OCI-LY1 (cell line): Measurements from ENCODE around the gene EFCAB13.

Experiments used
- H2AFZ ChIP-seq: fragments of 200-600 bp; sonication (generic), shearing (Covaris generic); 2 replicates; pipeline ENCODE4 v1.6.0; 2014; ENCODE audit warnings: antibody characterized with exemption, mild to moderate bottlenecking, low read length
- H3F3A ChIP-seq: fragments of 200-600 bp; sonication (generic), shearing (Covaris generic); 2 replicates; pipeline ENCODE4 v1.6.0; 2014; ENCODE audit warnings: mild to moderate bottlenecking, antibody characterized with exemption, low read length, moderate library complexity; ENCODE audit not compliant: insufficient read depth
- H3K27ac ChIP-seq: fragments of 200-600 bp; sonication (generic); 2 replicates; pipeline ENCODE4 v1.5.1; 2014; ENCODE audit warnings: low read length, mixed run types, mild to moderate bottlenecking, low read depth; ENCODE audit not compliant: poor library complexity, severe bottlenecking
- H3K27me3 ChIP-seq: fragments of 200-600 bp; sonication (generic); 2 replicates; pipeline ENCODE4 v1.6.0; 2014; ENCODE audit warnings: antibody characterized with exemption, mild to moderate bottlenecking, low read length, moderate library complexity; ENCODE audit not compliant: insufficient read depth
- H3K36me3 ChIP-seq: fragments of 200-600 bp; sonication (generic); 2 replicates; pipeline ENCODE4 v1.6.1; 2014; ENCODE audit warnings: mild to moderate bottlenecking, antibody characterized with exemption, low read length, moderate library complexity, mixed read lengths; ENCODE audit not compliant: insufficient read depth
- H3K4me1 ChIP-seq: fragments of 200-600 bp; sonication (generic); 2 replicates; pipeline ENCODE4 v1.5.1; 2014; ENCODE audit warnings: mild to moderate bottlenecking, low read length, moderate library complexity; ENCODE audit not compliant: insufficient read depth, severe bottlenecking
- H3K4me2 ChIP-seq: fragments of 200-600 bp; sonication (generic), shearing (Covaris generic); 2 replicates; pipeline ENCODE4 v1.6.1; 2014; ENCODE audit warnings: low read length
- H3K4me3 ChIP-seq: fragments of 200-600 bp; sonication (generic); 2 replicates; pipeline ENCODE4 v1.5.1; 2014; ENCODE audit warnings: low read length, low read depth, mild to moderate bottlenecking, mixed read lengths; ENCODE audit not compliant: poor library complexity, severe bottlenecking
- H3K79me2 ChIP-seq: fragments of 200-600 bp; shearing (Covaris generic); 2 replicates; pipeline ENCODE4 v1.6.1; 2016; ENCODE audit warnings: mixed run types, low read length, mixed read lengths; ENCODE audit not compliant: insufficient read depth
- H3K9ac ChIP-seq: fragments of 200-600 bp; sonication (generic), shearing (Covaris generic); 2 replicates; pipeline ENCODE4 v1.6.1; 2014; ENCODE audit warnings: mild to moderate bottlenecking, low read length, mixed read lengths
- H3K9me2 ChIP-seq: fragments of 200-600 bp; sonication (generic), shearing (Covaris generic); 2 replicates; pipeline ENCODE4 v1.6.1; 2014; ENCODE audit warnings: low read depth, mild to moderate bottlenecking, low read length, mixed read lengths
- H3K9me3 ChIP-seq: fragments of 200-600 bp; shearing (Covaris generic); 2 replicates; pipeline ENCODE4 v1.6.1; 2014; ENCODE audit warnings: low read length, mixed read lengths
- H4K20me1 ChIP-seq: fragments of 200-600 bp; sonication (generic), shearing (Covaris generic); 2 replicates; pipeline ENCODE4 v1.6.0; 2016; ENCODE audit warnings: mild to moderate bottlenecking, low read length; ENCODE audit not compliant: insufficient read depth
- EZH2 ChIP-seq: fragments of 200-600 bp; sonication (generic), shearing (Covaris generic); IDR thresholded peaks from 2 replicates; pipeline ENCODE4 v1.8.0; 2017; ENCODE audit warnings: borderline replicate concordance, mixed run types, mild to moderate bottlenecking, antibody characterized with exemption, low read length, moderate library complexity, mixed read lengths
- TF ChIP-seq, protein P1 (sequence below): fragments of 200-600 bp; sonication (generic), shearing (Covaris generic); IDR thresholded peaks from 2 replicates; pipeline ENCODE4 v1.5.1; 2017; ENCODE audit warnings: mild to moderate bottlenecking, antibody characterized with exemption, low read length, moderate library complexity, mixed read lengths

EFCAB13 gene

DNA sequence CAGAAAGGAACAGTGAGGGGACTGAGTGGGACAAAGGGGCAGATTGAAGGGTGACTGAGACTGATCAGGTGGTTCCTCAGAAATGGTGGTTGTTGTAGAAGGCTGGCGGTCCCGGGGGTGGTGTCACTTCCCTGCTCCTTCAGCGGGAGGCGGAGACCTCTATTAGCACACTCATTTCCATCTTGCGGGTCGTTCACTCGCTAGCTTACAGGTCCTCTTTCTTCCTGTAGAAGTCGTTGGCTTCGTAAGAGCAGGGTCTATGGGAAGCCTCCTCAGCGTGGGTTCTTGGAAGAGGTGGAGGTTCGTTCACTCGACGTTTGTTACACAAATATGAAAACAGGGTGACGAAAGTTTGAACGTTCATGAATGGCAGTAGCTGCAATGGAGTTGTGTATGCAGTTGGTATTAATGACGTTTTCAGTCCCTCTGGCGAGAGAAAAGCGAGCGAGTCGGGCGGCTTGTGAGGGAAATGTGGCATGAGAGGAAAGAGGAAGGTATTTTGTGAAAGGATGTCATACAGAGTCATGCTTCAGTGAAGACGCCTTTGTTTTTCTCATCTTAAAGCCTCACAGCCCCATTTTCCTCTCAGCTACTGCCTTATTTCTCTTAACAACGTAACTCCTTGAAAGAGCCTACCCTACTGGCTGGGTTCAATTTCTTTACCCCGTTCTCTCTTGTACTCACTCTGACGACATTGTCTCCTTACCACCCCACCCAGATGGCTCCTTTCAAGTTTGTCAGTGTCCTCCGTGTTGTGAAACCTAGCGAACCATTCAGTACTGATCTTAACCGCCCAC lies 667 bp downstream of the EFCAB13 start:
- TF ChIP-seq EZH2: no peak
- TF ChIP-seq, protein P1, sequence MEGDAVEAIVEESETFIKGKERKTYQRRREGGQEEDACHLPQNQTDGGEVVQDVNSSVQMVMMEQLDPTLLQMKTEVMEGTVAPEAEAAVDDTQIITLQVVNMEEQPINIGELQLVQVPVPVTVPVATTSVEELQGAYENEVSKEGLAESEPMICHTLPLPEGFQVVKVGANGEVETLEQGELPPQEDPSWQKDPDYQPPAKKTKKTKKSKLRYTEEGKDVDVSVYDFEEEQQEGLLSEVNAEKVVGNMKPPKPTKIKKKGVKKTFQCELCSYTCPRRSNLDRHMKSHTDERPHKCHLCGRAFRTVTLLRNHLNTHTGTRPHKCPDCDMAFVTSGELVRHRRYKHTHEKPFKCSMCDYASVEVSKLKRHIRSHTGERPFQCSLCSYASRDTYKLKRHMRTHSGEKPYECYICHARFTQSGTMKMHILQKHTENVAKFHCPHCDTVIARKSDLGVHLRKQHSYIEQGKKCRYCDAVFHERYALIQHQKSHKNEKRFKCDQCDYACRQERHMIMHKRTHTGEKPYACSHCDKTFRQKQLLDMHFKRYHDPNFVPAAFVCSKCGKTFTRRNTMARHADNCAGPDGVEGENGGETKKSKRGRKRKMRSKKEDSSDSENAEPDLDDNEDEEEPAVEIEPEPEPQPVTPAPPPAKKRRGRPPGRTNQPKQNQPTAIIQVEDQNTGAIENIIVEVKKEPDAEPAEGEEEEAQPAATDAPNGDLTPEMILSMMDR: no peak
- 0 out of 2 replicates have a peak, but pooled peaks cover 6% of the 10 kb centered on the region for H3F3A ChIP-seq
- H3K4me2 ChIP-seq: peak overlapping the region; percentile 97
- peak overlapping the region; percentile 60; the same call in 1 of the 2 replicates for H2AFZ ChIP-seq
- peak overlapping the region; percentile 95 for H3K27ac ChIP-seq
- H3K27me3 ChIP-seq: no peaks in the 10 kb centered on the region
- H3K79me2 ChIP-seq: no peaks in the 10 kb centered on the region
- H3K9me3 ChIP-seq: 0 out of 2 replicates have a peak, but pooled peaks cover 6% of the 10 kb centered on the region
- H3K4me3 ChIP-seq: peak overlapping the region; percentile 79
- peaks cover 21% of the 10 kb centered on the region for H3K4me1 ChIP-seq
- H4K20me1 ChIP-seq: no peaks in the 10 kb centered on the region
- no peaks in the 10 kb centered on the region for H3K9me2 ChIP-seq
- H3K36me3 ChIP-seq: no peaks in the 10 kb centered on the region; the same call in 1 of the 2 replicates
- H3K9ac ChIP-seq: peak overlapping the region; percentile 89

DNA sequence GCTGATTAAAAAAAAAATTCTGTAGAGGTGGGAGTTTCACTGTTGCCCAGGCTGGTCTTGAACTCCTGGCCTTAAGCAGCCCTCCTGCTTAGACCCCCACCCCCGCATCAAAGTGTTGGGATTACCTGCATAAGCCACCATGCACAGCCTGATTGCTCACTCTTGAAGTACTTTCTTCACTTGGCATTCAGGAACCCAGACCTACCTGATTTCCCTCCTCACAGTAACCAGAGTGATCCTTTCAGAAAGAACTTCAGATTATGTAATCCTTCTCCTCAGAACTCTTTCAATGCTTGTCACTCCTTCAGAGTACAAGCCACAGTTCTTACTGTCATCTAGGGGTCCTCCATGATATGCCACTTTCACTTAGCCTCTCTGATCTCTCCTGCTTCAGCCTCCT lies 1.4 kb downstream of the EFCAB13 start:
- Histone ChIP-seq H3K4me2 (peak overlapping the region; percentile 97), H3K27me3 (no peaks in the 10 kb centered on the region), H3K4me1 (peaks cover 21% of the 10 kb centered on the region), H3K9me2 (no peaks in the 10 kb centered on the region), H3K27ac (peak overlapping the region; percentile 95), H3K79me2 (no peaks in the 10 kb centered on the region), H3K36me3 (no peaks in the 10 kb centered on the region; the same call in 1 of the 2 replicates), H2AFZ (no peak overlapping the region), H3K4me3 (peak overlapping the region; percentile 79), H3K9me3 (0 out of 2 replicates have a peak, but pooled peaks cover 6% of the 10 kb centered on the region), H3K9ac (peak overlapping the region; percentile 89; the same call in 1 of the 2 replicates), H3F3A (0 out of 2 replicates have a peak, but pooled peaks cover 6% of the 10 kb centered on the region), H4K20me1 (no peaks in the 10 kb centered on the region)
- TF ChIP-seq, protein P1: no peak
- no peak for TF ChIP-seq EZH2

DNA sequence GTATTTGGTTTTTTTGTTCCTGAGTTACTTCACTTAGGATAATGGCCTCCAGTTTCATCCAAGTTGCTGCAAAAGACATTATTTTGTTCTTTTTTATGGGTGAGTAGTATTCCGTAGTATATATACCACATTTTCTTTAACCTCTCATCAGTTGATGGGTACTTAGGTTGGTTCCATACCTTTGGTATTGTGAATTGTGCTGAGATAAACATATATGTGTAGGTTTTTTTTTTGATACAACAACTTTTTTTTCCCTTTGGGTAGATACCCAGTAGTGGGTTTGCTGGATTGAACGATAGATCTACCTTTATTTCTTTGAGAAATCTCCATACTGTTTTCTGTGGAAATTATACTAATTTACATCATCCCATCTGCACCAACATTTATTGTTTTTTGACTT lies 6.8 kb downstream of the EFCAB13 start:
- no peaks in the 10 kb centered on the region for H3K9me2 ChIP-seq
- no peak overlapping the region for H3K4me3 ChIP-seq
- H3K4me2 ChIP-seq: no peak overlapping the region
- H3K4me1 ChIP-seq: no peaks in the 10 kb centered on the region
- peaks cover 35% of the 10 kb centered on the region for H3K36me3 ChIP-seq
- no peaks in the 10 kb centered on the region for H3K79me2 ChIP-seq
- H4K20me1 ChIP-seq: no peaks in the 10 kb centered on the region
- H3K9me3 ChIP-seq: no peaks in the 10 kb centered on the region
- no peak overlapping the region for H3K9ac ChIP-seq
- H2AFZ ChIP-seq: no peak overlapping the region
- TF ChIP-seq EZH2: no peak
- TF ChIP-seq, protein P1: no peak
- H3F3A ChIP-seq: 0 out of 2 replicates have a peak, but pooled peaks cover 1% of the 10 kb centered on the region
- H3K27me3 ChIP-seq: no peaks in the 10 kb centered on the region
- H3K27ac ChIP-seq: no peak overlapping the region
